Stimulated activated CD4-positive, alpha-beta T cell treated with anti-CD3 and anti-CD28 coated beads, Interleukin-1b, Interleukin-23, amount 100 ng/mL, for 24 hours (primary cell): ENCODE results near the gene RADIL.

Experiments
- DNase-seq, 4 experiments: peaks; one replicate each; pipeline ENCODE4 v3.0.0-alpha.2; 2020; ENCODE audit warnings: low read depth in 4 of 4, low spot score in 1 of 4

The RADIL gene

GRCh38 chr7:4832711-4833110, 50.8 kb downstream of the RADIL start:
- no peak for DNase-seq

- no peak for DNase-seq
Measured at GRCh38 chr7:4831723-4832495, 51.6 kb downstream of the RADIL start.

GRCh38 chr7:4830176-4830575, 53.3 kb downstream of the RADIL start:
- DNase-seq = peak in 3 of 4 experiments; percentile 12 to 48 (median 44)

GRCh38 chr7:4828720-4829383, 54.7 kb downstream of the RADIL start:
- DNase-seq = no peak

GRCh38 chr7:4825081-4825480, 58.4 kb downstream of the RADIL start:
- no peak for DNase-seq

GRCh38 chr7:4824120-4824775, 59.3 kb downstream of the RADIL start:
- DNase-seq = no peak

- DNase-seq = no peak
Measured at GRCh38 chr7:4823441-4824119, 59.9 kb downstream of the RADIL start.

GRCh38 chr7:4822677-4823076, 60.8 kb downstream of the RADIL start:
- no peak for DNase-seq

- no peak for DNase-seq
Measured at GRCh38 chr7:4820967-4821471, 62.5 kb downstream of the RADIL start.

- no peak for DNase-seq
Measured at GRCh38 chr7:4820405-4820966, 63.0 kb downstream of the RADIL start.

GRCh38 chr7:4819560-4820404, 63.7 kb downstream of the RADIL start:
- DNase-seq = no peak

GRCh38 chr7:4818000-4818794, 65.3 kb downstream of the RADIL start:
- DNase-seq = no peak

GRCh38 chr7:4817178-4817901, 66.2 kb downstream of the RADIL start:
- no peak for DNase-seq

GRCh38 chr7:4816419-4817080, 67.0 kb downstream of the RADIL start:
- DNase-seq = no peak

GRCh38 chr7:4815609-4816418, 67.7 kb downstream of the RADIL start:
- DNase-seq = no peak

- DNase-seq = no peak
Measured at GRCh38 chr7:4815121-4815520, 68.4 kb downstream of the RADIL start.

GRCh38 chr7:4814433-4814832, 69.1 kb downstream of the RADIL start:
- no peak for DNase-seq
